Measurements from ENCODE around the gene DNM3. TPM values are rescaled to one million over a fixed set of nuclear protein-coding genes. Genes with fewer than 3 reads are reported as not detected.

The DNM3 gene
- total and polyA plus RNA-seq, 2 donors (not counting 1 experiment from before 2014, with no cell fraction given) = 1.0 to 1.3 TPM

DNA sequence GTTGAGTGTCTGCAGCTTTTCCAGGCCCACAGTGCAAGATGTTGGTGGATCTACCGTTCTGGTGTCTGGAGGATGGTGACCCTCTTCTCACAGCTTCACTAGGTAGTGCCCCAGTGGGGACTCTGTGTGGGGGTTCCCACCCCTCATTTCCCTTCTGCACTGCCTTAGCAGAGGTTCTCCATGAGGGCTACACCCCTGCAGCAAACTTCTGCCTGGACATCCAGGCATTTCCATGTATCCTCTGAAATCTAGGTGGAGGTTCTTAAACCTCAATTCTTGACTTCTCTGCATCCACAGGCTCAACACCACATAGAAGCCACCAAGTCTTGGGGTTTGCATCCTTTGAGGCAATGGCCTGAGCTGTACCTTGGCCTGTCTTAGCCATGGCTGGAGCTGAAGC, 14.3 kb upstream of the DNM3 start:
- H3K27me3 ChIP-seq (replicated peaks in 1 of 4; ENCODE audit: control extremely low read depth in 1 of 4, control insufficient read depth in 3 of 4, insufficient read depth in 4 of 4, low read length in 3 of 4) = no peaks in the 10 kb centered on the region
- H3K9me3 Mint-ChIP-seq (ENCODE audit: insufficient read depth) = peaks cover 23% of the 10 kb centered on the region
- no peaks in the 10 kb centered on the region for H3K4me1 Mint-ChIP-seq
- H3K9me3 ChIP-seq (ENCODE audit: control extremely low read depth in 1 of 3, control insufficient read depth in 2 of 3, insufficient read depth in 1 of 3, low read length in 2 of 3) = peaks cover 0 to 23% (median 16%) of the 10 kb centered on the region in 3 donors
- WGBS (ENCODE audit: insufficient coverage) = no CpG with 5 or more reads among the region's 1 CpG
- intact Hi-C loops (cut with micrococcal nuclease) = no loop called here
- no peaks in the 10 kb centered on the region for H3K79me2 ChIP-seq (ENCODE audit: control insufficient read depth, insufficient read depth, low read length)
- CTCF ChIA-PET = no interaction called here
- no peaks in the 10 kb centered on the region for H4K20me1 ChIP-seq (ENCODE audit: control insufficient read depth, insufficient read depth, low read length, poor library complexity, severe bottlenecking)
- no peak overlapping the region for H3K4me3 ChIP-seq (ENCODE audit: control extremely low read depth in 1 of 5, extremely low read depth in 1 of 5, insufficient read depth in 1 of 5, low read depth in 2 of 5, low read length in 4 of 5)
- no peak overlapping the region for H3K4me2 ChIP-seq (replicated peaks; ENCODE audit: low read depth, low read length, poor library complexity, severe bottlenecking)
- no peaks in the 10 kb centered on the region for H3K27me3 Mint-ChIP-seq
- TF ChIP-seq, protein P1, sequence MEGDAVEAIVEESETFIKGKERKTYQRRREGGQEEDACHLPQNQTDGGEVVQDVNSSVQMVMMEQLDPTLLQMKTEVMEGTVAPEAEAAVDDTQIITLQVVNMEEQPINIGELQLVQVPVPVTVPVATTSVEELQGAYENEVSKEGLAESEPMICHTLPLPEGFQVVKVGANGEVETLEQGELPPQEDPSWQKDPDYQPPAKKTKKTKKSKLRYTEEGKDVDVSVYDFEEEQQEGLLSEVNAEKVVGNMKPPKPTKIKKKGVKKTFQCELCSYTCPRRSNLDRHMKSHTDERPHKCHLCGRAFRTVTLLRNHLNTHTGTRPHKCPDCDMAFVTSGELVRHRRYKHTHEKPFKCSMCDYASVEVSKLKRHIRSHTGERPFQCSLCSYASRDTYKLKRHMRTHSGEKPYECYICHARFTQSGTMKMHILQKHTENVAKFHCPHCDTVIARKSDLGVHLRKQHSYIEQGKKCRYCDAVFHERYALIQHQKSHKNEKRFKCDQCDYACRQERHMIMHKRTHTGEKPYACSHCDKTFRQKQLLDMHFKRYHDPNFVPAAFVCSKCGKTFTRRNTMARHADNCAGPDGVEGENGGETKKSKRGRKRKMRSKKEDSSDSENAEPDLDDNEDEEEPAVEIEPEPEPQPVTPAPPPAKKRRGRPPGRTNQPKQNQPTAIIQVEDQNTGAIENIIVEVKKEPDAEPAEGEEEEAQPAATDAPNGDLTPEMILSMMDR (IDR thresholded peaks at IDR 0.05) = no peak
- TF ChIP-seq EZH2 (IDR thresholded peaks at IDR 0.05; ENCODE audit: borderline replicate concordance, insufficient read depth, low read depth, low read length, poor library complexity, severe bottlenecking) = no peak
- ATAC-seq (ENCODE audit: low read depth) = no peak
- H3K36me3 ChIP-seq (replicated peaks in 1 of 2; ENCODE audit: control extremely low read depth in 1 of 2, control insufficient read depth in 1 of 2, extremely low read depth in 1 of 2, insufficient read depth in 2 of 2, low read length in 1 of 2) = no peaks in the 10 kb centered on the region
- H3K9ac ChIP-seq (ENCODE audit: low read length) = no peak overlapping the region
- no peak overlapping the region for H3K4me3 Mint-ChIP-seq
- no peak for DNase-seq
- POLR2A ChIA-PET = no interaction called here
- H3K27ac ChIP-seq (ENCODE audit: low read length in 2 of 2) = no peak overlapping the region
- H2AFZ ChIP-seq (ENCODE audit: insufficient read depth, low read depth, low read length, poor library complexity, severe bottlenecking) = no peak overlapping the region
- no peaks in the 10 kb centered on the region for H3K4me1 ChIP-seq (ENCODE audit: control insufficient read depth in 2 of 2, insufficient read depth in 2 of 2, low read length in 2 of 2)
- H3K27ac Mint-ChIP-seq = no peak overlapping the region

- ATAC-seq (ENCODE audit: low read depth) (no peak), DNase-seq (no peak)
- intact Hi-C loops (cut with micrococcal nuclease) = no loop called here
- H3K9me3 Mint-ChIP-seq (ENCODE audit: insufficient read depth) = peaks cover 23% of the 10 kb centered on the region
- Histone ChIP-seq H3K4me3 (ENCODE audit: control extremely low read depth in 1 of 5, extremely low read depth in 1 of 5, insufficient read depth in 1 of 5, low read depth in 2 of 5, low read length in 4 of 5) (no peak overlapping the region), H3K27me3 (replicated peaks in 1 of 4; ENCODE audit: control extremely low read depth in 1 of 4, control insufficient read depth in 3 of 4, insufficient read depth in 4 of 4, low read length in 3 of 4) (no peaks in the 10 kb centered on the region), H3K36me3 (replicated peaks in 1 of 2; ENCODE audit: control extremely low read depth in 1 of 2, control insufficient read depth in 1 of 2, extremely low read depth in 1 of 2, insufficient read depth in 2 of 2, low read length in 1 of 2) (no peaks in the 10 kb centered on the region), H3K79me2 (ENCODE audit: control insufficient read depth, insufficient read depth, low read length) (no peaks in the 10 kb centered on the region), H3K27ac (ENCODE audit: low read length in 2 of 2) (no peak overlapping the region), H3K9ac (ENCODE audit: low read length) (no peak overlapping the region), H2AFZ (ENCODE audit: insufficient read depth, low read depth, low read length, poor library complexity, severe bottlenecking) (no peak overlapping the region), H3K4me1 (ENCODE audit: control insufficient read depth in 2 of 2, insufficient read depth in 2 of 2, low read length in 2 of 2) (no peaks in the 10 kb centered on the region), H4K20me1 (ENCODE audit: control insufficient read depth, insufficient read depth, low read length, poor library complexity, severe bottlenecking) (no peaks in the 10 kb centered on the region), H3K9me3 (ENCODE audit: control extremely low read depth in 1 of 3, control insufficient read depth in 2 of 3, insufficient read depth in 1 of 3, low read length in 2 of 3) (peaks cover 0 to 23% (median 16%) of the 10 kb centered on the region in 3 donors), H3K4me2 (replicated peaks; ENCODE audit: low read depth, low read length, poor library complexity, severe bottlenecking) (no peak overlapping the region)
- H3K4me1 Mint-ChIP-seq = no peaks in the 10 kb centered on the region
- CTCF ChIA-PET = no interaction called here
- POLR2A ChIA-PET = no interaction called here
- no peak overlapping the region for H3K27ac Mint-ChIP-seq
- TF ChIP-seq EZH2 (IDR thresholded peaks at IDR 0.05; ENCODE audit: borderline replicate concordance, insufficient read depth, low read depth, low read length, poor library complexity, severe bottlenecking) = no peak
- TF ChIP-seq, protein P1 (IDR thresholded peaks at IDR 0.05) = no peak
- no peaks in the 10 kb centered on the region for H3K27me3 Mint-ChIP-seq
- WGBS (ENCODE audit: insufficient coverage) = 63% methylated on average over 9 of the region's 11 CpGs
- no peak overlapping the region for H3K4me3 Mint-ChIP-seq
Observed at GRCh38 chr1:171828794-171829193, 12.5 kb upstream of the DNM3 start.
